Measurements from ENCODE around the gene SQSTM1. TPM values are rescaled to one million over a fixed set of nuclear protein-coding genes. Genes with fewer than 3 reads are reported as not detected.

The SQSTM1 gene
- total RNA-seq, 1 experiment from 2014 or later: 715 TPM

DNA sequence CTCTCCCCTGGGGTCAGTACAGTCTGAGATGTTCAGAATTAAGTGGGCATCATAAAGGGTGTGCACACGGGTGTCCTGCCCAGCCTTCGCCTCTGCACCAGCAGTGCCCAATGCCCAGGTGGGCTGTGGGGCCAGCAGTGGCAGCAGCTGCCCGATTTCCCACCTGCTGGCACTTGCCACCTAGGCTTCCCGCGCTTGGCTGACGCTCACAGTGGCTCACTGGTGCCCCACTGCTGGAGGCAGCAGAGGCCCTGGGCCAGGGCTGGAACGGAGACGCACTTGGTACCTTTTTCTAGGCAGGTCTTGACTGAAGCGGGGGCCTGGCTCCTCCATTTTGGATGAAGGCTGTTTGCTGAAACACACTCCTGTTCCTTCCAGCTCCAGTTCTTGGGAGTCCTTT lies 20.9 kb downstream of the SQSTM1 start:
- H3K4me1 ChIP-seq (replicated peaks; ENCODE audit: insufficient read depth): no peaks in the 10 kb centered on the region
- ChIA-PET POLR2A (ENCODE audit: unreplicated experiment) (no interaction called here), CTCF (no interaction called here)
- no peaks in the 10 kb centered on the region for H3K9me3 ChIP-seq (ENCODE audit: insufficient read depth, low read depth)
- no peak overlapping the region for H3K4me3 ChIP-seq
- peaks cover 1% of the 10 kb centered on the region for H3K36me3 ChIP-seq (ENCODE audit: low read depth)
- H4K20me1 ChIP-seq (ENCODE audit: insufficient read depth): peaks cover 33% of the 10 kb centered on the region
- no peak overlapping the region for H3K4me2 ChIP-seq
- TF ChIP-seq, protein P1, sequence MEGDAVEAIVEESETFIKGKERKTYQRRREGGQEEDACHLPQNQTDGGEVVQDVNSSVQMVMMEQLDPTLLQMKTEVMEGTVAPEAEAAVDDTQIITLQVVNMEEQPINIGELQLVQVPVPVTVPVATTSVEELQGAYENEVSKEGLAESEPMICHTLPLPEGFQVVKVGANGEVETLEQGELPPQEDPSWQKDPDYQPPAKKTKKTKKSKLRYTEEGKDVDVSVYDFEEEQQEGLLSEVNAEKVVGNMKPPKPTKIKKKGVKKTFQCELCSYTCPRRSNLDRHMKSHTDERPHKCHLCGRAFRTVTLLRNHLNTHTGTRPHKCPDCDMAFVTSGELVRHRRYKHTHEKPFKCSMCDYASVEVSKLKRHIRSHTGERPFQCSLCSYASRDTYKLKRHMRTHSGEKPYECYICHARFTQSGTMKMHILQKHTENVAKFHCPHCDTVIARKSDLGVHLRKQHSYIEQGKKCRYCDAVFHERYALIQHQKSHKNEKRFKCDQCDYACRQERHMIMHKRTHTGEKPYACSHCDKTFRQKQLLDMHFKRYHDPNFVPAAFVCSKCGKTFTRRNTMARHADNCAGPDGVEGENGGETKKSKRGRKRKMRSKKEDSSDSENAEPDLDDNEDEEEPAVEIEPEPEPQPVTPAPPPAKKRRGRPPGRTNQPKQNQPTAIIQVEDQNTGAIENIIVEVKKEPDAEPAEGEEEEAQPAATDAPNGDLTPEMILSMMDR (conservative IDR thresholded peaks at IDR 0.05): no peak
- TF ChIP-seq EZH2 (IDR thresholded peaks at IDR 0.05; ENCODE audit: low read depth): no peak
- H3K79me2 ChIP-seq (ENCODE audit: low read depth): no peaks in the 10 kb centered on the region
- H2AFZ ChIP-seq: no peak overlapping the region
- BruUV-seq (replicated peaks): no TSS peak
- no peaks in the 10 kb centered on the region for H3K27me3 ChIP-seq (ENCODE audit: insufficient read depth, low read depth)
- no peaks in the 10 kb centered on the region for H3K9me2 ChIP-seq (ENCODE audit: insufficient read depth)
- no peak for DNase-seq
- H3F3A ChIP-seq (ENCODE audit: insufficient read depth, low read depth): peaks cover 41% of the 10 kb centered on the region
- no peak overlapping the region for H3K27ac ChIP-seq
- intact Hi-C loops (cut with micrococcal nuclease; ENCODE audit: unreplicated experiment): no loop called here

- no TSS peak for BruUV-seq (replicated peaks)
Observed at GRCh38 chr5:179852993-179853547, 32.4 kb downstream of the SQSTM1 start.

GRCh38 chr5:179854356-179854755 lies 33.7 kb downstream of the SQSTM1 start:
- ChIA-PET CTCF (no interaction called here), POLR2A (ENCODE audit: unreplicated experiment) (interaction anchor here (0.6 kb wide), 1 partner anchor 295 kb away, joined by 4 read pairs; no protein-coding TSS in a partner anchor)
- Histone ChIP-seq H3K36me3 (ENCODE audit: low read depth) (no peaks in the 10 kb centered on the region), H3K79me2 (ENCODE audit: low read depth) (peaks cover 13% of the 10 kb centered on the region; the same call in 1 of the 2 replicates), H3K4me3 (no peak overlapping the region), H4K20me1 (ENCODE audit: insufficient read depth) (peaks cover 6% of the 10 kb centered on the region; the same call in 1 of the 2 replicates), H2AFZ (no peak overlapping the region), H3K4me2 (no peak overlapping the region), H3K4me1 (replicated peaks; ENCODE audit: insufficient read depth) (peaks cover 1% of the 10 kb centered on the region; the same call in 1 of the 2 replicates), H3F3A (ENCODE audit: insufficient read depth, low read depth) (peaks cover 6% of the 10 kb centered on the region; the same call in 1 of the 2 replicates), H3K27me3 (ENCODE audit: insufficient read depth, low read depth) (no peaks in the 10 kb centered on the region), H3K9me3 (ENCODE audit: insufficient read depth, low read depth) (no peaks in the 10 kb centered on the region), H3K9me2 (ENCODE audit: insufficient read depth) (no peaks in the 10 kb centered on the region), H3K27ac (no peak overlapping the region)
- no peak for DNase-seq
- intact Hi-C loops (cut with micrococcal nuclease; ENCODE audit: unreplicated experiment): loop anchor here (10.0 kb wide), 1 partner anchor 120 kb away; the partner anchor contains the start of gene MAML1
- no TSS peak for BruUV-seq (replicated peaks)
- TF ChIP-seq EZH2 (IDR thresholded peaks at IDR 0.05; ENCODE audit: low read depth): no peak
- TF ChIP-seq, protein P1 (conservative IDR thresholded peaks at IDR 0.05): no peak

More at GRCh38 chr5:179852993-179853547, 32.4 kb downstream of the SQSTM1 start:
- Histone ChIP-seq H4K20me1 (ENCODE audit: insufficient read depth) (peaks cover 6% of the 10 kb centered on the region; the same call in 1 of the 2 replicates), H3K9me3 (ENCODE audit: insufficient read depth, low read depth) (no peaks in the 10 kb centered on the region), H3K27ac (no peak overlapping the region), H3K9me2 (ENCODE audit: insufficient read depth) (no peaks in the 10 kb centered on the region), H3K4me1 (replicated peaks; ENCODE audit: insufficient read depth) (no peaks in the 10 kb centered on the region; the same call in 1 of the 2 replicates), H2AFZ (no peak overlapping the region), H3K27me3 (ENCODE audit: insufficient read depth, low read depth) (no peaks in the 10 kb centered on the region), H3F3A (ENCODE audit: insufficient read depth, low read depth) (peaks cover 6% of the 10 kb centered on the region; the same call in 1 of the 2 replicates), H3K4me3 (no peak overlapping the region), H3K79me2 (ENCODE audit: low read depth) (peaks cover 13% of the 10 kb centered on the region; the same call in 1 of the 2 replicates), H3K4me2 (no peak overlapping the region), H3K36me3 (ENCODE audit: low read depth) (0 out of 2 replicates have a peak, but pooled peaks cover 4% of the 10 kb centered on the region)
- intact Hi-C loops (cut with micrococcal nuclease; ENCODE audit: unreplicated experiment): loop anchor here (10.0 kb wide), 1 partner anchor 118 kb away; the partner anchor contains the start of gene MAML1
- ChIA-PET POLR2A (ENCODE audit: unreplicated experiment) (no interaction called here), CTCF (interaction anchor here (0.6 kb wide), 1 partner anchor 638 kb away, joined by 3 read pairs; no protein-coding TSS in a partner anchor)
- no peak for TF ChIP-seq EZH2 (IDR thresholded peaks at IDR 0.05; ENCODE audit: low read depth)
- TF ChIP-seq, protein P1 (conservative IDR thresholded peaks at IDR 0.05): no peak
- no peak for DNase-seq

Measured in PC-9 (cell line).